Stimulated activated CD8-positive, alpha-beta memory T cell treated with anti-CD3 and anti-CD28 coated beads, Interleukin-15, amount 100 ng/mL, for 48 hours (primary cell): ENCODE results near the gene MED9.

Source experiments
- DNase-seq, 2 donors: peaks; one replicate each; pipeline ENCODE4 v3.0.0-alpha.2; 2020; ENCODE audit warnings: low read depth in 2 of 2

Gene MED9

DNA sequence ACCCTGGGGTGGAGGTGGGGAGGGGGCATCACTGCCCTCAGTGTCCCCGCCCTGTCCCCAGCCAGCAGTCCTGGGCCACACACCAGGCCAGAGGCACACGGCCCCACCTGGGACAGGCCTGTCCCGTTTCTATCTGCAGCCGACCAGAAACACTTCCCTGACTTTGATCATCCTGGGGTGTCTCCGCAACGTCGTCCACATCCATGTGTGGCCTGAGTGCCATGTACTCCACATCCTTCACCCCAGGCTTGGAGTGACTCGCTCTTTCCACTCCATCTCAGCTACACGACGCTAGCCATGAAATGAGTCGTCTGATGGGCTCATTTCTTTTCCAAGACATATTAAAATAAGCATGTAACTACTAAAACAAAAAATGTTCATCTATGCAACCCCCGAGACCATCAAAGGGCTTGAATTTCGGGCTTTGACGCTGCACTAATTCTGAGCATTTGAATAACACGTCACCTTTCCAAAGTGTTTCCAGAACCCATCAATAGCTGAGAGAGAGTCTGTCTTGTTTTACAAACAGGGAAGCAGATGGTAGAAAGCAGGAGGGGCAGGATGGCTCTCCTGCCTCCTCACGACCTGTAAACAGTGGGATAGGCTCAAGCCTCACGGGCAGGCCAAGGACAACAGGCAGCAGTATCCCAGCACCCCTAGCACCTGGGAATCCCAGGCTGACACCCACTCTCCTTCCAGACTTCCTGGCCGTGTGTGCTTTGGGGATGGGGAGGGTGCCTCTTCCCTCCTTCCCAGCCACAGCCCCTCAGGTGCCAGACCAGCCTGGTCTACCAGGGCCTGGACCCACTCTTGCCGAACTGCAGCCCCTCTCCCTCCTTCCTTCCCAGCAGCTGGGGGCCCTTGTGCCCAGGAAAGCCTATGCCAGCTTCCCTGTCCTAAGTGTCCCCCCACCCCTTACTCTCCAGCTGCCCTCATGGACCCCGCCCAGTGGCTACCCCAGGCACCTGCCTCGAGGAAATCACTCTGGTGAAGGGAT is 39.4 kb downstream of the MED9 start:
- DNase-seq, result no peak

DNA sequence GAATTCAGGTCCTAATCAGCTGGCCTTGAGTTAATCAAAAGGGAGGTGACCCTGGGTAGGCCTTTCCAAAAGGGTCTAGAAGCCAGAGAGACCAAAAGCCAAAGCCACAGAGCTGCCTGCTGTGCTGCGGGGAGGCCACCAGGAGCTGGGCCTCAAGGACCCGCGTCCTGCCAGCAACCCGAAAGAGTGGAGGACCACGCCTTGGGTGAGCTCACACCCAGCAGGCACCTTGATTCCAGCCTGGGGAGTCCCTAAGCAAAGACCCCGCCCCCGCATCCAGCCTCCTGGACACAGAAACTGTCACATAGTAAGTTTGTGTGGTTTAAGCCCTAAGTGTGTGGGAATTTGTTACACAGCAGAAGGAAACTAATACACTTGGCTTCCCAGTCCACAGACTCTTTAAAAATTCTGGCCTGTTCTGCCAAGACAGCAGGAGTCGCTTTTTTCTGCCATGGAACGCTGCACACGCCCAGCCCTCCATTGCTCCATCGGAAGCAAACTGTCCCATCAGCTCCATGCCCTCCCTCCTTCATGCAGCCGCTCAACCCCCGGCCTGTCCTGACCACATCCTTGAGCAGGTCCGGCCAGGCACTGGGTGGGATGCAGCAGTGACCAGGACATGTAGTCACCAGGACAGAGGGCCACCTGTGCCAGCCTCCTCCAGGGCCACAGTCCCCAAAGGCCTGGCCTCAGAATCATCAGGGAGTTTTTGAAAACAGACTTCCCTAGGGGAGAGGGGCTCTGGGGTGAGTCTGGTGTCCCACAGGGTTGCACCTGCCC is 40.3 kb downstream of the MED9 start:
- DNase-seq, result no peak

DNA sequence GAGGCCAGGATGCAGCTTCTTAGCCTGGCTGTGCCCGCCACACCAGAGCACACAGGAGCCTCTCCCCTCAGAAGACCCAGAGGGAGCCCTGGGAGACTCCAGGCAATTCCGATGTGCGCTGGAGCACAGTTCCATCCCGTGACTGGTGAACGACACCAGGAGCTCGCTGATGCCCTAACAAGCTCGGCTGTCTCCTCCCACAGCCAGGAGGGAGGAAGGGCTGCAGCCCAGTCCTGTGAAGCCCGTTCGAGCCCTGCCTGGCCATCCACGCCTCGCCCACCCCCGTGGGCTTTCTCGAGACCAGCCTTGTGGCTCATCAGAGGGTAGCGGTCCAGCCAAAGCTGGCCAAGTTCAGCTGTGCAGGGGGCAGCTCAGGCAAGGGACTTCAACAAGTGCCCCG is 41.2 kb downstream of the MED9 start:
- no peak for DNase-seq

DNA sequence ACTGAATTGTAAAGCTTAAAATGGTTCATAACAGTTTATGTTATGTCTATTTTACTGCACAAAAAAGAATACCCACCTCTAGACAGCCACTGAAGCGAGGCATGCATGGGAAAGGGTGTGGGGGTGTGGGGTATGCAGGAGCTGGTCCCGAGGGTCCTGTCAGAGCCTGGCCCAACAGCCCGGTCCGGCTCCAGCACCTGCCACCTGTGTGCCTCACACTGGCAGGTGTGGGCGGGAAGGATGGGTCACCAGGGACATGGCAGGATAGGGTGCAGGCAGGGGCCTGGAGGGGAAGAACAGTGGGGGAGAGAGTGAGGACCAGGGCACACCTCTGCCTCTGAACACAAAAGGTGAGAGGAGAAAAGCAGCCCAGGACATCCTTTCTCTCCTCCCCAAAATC is 42.2 kb downstream of the MED9 start:
- DNase-seq, result no peak

DNA sequence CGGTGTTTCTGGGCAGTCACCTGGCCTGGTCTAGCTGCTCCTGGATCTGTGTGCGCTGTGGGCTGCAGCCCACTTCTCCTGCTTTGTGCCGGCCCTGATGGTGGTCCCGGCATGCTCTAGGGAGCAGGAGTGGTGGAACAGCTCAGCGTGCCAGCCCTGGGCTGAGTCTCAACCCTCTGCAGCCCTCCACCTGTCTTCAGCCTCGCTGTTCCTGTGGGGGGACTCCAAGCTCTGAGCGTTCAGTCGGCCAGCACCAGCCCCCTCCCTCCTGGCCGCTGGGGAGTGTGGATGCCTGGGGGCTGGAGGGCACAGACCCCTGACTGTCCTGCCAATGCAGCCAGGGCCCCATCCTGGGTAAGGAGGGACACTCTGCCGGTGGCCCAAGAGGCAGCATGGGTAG is 43.1 kb downstream of the MED9 start:
- no peak for DNase-seq

DNA sequence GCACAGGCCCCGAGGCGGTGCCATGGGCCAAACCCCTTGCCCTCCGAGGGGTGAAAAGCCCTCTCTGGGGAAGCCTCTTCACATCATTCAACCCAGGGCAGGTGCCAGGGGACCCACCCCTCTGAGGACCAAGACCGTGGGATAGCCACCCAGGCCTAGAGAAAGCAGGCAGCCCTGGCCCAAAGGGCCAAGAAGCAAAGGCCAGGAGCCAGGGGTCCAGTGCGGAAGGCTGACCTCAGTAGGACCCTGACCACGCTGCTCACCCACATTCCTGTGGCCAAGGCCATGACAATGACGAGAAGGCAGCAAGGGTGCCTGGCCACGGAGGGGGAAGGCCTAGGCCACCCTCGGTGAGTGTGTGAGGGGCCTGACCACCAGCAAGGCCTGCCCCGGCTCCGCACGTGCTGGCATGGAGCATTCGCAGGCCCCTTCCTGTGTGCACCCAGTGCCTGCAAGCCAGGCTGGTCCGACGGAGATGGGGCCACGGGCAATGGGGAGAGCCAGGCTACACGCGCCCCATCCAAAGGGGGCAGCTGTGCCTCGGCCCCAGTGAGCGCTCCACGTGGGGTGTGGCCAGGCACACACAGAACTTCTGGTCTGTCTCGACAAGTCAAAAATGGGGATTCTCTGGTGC is 43.9 kb downstream of the MED9 start:
- DNase-seq, result no peak

DNA sequence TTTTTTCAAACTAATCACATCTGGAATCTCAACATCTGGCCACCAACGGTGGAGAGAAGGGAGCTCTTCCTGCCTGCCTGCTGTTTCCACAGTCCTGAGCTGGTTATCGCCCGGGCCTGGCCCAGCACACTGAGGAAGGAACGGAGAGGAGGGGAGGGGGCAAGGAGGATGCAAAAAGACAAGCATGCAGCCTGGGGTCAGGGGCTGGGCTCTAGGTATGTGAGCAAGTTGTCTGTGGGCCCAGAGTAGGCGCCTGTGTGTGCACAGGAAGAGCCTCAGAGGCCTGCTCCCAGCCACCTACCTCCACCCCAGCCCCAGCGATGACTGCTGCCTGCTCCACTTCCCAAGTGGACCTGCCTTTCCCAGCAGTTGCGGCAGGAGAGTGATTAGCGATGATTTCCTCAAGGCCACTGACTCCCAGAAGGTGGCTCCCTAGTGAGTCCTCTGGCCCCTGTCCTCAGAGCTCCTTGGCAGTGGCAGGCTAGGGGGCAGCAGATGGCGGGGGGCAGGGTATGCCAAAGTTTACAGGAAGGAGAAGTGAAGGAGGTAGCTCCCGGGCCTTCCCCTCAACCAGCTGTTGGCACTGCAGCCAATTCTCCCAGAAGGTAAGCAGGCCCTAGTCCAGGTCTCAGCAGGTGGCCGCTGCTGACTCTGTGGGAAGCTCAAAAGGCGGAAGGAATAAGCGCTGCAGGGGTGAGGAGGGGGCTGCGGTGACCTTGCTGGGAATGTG is 46.4 kb downstream of the MED9 start:
- DNase-seq, result no peak

DNA sequence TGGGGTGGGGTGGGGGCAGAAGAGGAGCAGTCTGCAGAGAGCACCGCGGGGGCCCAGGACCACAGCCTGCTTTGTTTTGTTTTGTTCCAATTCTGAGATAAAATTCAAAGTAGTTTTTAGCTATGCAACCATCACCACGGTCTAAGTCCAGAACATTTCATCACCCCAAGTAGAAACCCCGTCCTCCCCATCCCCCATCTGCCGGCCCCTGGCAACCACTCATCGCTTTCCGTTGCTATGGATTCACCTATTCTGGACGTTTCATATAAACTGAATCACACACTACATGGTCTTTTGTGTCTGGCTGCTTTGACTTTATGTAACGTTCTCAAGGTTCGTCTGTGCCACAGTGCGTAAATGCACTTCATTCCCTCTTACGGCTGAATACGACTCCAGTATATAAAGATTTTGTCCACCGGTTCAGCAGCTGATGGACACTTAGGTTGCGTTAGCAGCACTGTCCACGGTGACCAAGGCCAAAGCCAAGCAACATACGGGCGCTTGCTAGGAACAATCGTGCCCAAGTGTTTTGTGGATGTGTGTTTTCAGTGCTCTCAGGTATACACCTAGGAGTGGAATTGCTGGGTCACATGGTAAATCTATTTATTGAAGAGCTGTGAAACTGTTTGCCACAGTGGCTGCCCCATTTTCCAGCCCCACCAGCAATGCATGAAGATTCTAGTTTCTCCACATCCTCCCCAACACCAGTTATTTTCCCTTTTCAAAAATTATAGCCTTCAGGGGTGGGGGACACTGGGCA is 47.1 kb downstream of the MED9 start:
- DNase-seq, result no peak

DNA sequence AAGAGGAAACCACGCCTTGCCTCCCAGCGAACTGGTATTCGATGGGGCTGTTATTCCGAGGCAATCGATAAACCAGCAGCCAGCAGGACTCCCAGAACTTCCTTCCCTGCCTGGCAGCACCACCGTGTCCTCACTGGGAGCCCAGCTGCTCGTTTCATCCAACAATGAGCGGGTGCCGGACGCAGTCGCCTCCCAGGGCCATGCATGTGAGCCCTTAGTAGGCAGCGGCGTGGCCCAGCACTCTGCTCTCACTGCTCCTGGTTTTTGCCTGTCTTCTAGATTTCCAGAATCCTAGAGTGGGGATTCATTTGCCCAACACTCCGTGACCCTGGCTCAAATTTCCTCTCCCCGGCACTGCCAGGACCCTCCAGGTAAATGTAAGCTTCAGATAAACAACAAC is 48.5 kb downstream of the MED9 start:
- no peak for DNase-seq

DNA sequence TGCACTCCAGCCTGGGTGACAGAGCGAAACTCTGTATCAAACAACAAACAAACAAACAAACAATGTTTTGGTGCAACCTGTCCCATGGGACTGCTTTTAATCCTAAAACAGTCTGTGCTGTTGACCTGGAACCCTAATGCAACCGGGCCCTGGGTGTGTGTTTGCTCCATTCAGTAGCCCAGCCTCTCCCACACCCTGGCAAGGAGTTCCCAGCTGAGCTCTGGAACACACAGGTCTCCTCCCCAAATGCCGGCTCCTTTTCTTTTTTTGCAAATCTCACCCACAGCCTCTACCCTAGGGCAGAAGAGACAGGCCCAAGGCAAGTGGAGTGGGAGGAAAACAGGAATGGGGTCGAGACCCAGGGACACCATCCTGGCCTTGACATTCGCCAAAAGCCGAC is 49.2 kb downstream of the MED9 start:
- no peak for DNase-seq

DNA sequence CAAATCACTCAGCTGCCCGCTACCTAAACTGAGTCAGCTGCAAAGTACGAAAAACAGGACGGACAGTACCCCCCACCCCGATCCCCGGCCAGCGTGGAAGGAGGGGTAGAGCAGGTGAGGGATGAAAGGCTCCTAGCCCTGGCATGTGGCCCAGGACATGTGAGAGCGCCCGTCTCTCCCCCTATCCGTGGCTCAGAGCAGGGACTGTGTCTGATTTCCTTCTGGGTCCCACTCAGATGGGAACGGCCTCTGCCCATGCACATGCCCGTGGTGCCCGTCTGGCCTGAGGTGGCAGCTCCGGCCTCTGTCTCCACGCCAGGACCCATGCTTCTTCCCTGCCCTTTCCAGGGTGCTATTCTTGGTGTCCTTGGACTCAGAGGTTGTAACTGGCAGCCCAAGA is 49.6 kb downstream of the MED9 start:
- DNase-seq, result no peak

DNA sequence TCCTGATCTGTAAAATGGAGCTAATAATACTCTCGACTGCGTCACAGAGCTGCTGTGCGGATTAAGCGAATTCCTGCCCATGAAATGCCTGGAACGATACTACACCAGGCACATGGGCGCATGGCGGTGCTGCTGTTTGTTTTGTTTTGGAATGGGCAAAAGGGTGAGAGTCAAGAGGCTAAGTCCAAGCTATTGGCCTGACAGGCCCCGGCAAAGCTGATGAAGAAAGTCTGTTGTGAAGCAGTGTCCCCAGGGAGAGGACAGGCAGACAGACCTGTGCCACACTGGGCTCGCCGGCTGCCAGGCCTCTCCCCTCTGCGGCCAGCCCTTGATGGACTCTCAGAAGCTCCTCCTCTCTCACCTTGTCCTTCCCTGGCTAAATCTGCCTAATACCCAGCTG is 50.7 kb downstream of the MED9 start:
- no peak for DNase-seq

DNA sequence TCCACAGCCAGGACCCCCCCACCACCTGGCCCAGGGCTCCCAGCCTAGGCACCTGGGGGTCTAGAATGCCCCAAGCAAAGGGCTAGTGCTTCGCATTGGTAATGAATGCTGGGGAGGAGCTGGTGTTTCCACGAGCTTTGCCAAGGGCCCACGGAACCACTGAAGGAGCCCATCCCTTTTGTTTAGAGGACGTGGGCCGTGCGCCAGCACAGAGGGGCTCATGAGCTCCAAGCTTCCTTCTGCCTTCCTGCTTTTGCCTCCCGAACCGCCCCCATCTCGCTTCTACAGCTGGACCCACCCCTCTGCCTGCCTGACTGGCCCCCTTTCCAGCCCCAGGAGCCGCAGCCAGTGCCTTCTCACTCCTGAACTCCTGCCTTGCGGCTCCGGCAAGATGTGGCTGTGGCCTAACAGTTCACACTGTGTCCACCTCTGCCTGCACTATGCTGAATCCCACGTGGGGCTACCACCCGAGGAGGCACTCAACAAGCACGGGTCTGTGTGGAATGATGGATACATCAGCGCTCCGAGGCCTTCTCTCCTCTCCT is 51.2 kb downstream of the MED9 start:
- DNase-seq, result no peak

DNA sequence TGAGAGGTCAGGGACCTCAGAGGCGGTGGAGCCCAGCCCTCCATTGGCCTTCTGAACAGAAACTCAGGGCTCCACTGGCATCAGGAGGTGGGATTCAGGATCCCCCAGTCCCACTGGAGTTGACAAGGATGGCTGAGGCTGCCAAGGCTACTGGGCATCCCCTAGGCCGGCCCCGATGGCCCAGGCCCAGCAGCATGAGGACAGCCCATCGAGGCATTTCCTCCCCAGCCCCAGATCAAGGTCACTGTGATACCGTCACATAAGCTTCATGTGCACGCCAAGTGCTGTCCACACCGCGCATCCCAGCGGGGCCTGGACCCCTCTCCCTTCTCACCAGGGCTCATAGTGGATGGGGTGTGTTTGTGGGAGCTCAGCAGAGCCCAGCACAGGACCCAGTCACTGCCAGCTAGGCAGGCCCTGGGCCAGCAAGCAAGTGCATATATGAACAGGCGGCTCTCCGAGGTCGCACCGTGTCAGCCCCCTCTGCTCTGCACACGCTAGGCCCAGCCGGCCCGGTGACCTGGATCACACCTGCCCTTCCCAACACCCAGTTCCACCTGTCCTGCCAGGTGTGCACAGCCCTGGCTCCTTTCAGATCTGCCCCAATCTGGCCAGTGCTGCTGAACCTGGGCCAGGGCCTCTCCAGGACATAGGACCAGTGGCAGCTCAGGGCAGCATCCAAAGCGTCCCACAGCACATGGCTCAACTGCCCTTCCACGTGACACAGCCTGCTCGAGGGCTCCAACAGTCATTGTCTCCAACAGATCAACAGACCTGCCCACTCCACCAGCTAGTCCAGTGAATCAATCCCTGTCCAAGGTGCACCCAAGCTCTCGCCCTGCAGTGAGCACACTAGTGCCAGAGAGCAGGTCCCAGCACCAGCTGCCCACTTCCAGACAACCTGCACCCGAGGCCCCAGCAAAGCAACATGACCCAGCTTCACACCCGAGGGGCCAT is 52.2 kb downstream of the MED9 start:
- no peak for DNase-seq

DNA sequence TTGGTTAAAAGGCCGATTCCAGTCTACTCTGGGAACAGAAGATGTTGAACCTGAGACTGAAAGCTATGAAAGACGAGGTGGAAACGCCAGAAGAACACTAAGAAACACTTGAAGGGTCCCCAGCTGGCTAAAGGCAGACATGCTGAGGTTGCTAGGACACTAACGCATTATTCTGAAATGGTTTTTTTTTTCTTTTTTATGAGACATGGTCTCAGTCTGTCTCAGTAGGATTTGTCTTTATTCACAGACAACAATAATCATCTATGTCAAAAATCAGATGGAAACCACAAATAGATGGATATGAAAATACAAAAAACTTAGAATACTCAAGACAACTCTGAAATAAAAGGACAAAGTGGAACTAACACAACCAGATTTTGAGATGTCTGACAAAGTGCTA is 54.4 kb downstream of the MED9 start:
- no peak for DNase-seq

DNA sequence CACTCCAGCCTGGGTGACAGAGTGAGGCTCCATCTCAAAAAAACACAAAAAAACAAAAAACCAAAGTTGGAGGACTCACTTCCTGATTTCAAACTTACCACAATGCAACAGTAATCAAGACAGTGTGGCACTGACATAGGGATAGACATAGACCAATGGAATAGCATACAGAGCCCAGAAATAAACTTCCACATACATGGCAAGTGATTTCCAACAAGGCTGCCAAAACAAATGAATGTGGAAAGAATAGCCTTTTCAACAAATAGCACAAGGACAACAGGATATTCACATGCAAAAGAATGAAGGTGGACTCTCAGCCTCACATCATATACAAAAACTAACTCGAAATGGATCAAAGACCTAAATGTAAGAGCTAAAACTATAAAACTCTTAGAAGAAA is 56.2 kb downstream of the MED9 start:
- DNase-seq, result no peak

DNA sequence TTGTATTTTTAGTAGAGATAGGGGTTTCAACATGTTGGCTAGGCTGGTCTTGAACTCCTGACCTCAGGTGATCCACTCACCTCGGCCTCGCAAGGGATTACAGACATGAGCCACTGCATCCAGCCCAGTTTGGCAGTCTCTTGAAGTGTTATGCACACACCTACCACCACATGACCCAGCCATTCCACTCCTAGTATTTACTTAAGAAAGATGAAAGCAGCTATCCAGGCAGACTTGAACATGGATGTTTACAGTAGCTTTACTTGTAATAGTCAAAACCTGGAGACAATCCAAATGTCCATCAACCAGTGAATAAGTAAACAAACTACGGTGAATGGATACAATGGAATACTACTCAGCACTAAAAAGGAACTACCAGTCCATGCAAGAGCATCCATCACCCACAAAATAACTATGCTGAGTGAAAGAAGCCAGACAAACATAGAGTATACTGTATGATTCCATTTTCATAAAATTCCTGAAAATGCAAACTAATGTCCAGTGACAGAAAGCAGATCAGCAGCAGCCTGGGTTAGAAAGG is 57.2 kb downstream of the MED9 start:
- DNase-seq, result no peak

DNA sequence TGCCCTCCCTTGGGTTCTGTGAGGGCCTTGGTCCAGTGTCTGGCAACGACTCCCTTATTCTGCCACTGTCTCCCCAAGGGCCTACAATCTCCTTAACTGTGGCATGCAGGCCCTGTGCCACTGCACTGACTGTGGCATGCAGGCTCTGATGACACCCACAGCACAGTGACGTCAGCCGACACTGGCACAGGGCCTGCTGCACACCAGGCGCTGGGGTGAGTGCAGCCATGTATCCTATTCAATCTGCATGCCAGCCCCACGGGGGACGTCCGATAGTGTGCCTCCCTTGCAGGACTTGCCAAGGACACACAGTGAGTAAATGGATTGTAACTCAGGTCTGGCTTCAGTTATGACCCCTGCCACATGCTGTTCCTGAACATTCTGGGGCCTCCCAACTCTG is 59.2 kb downstream of the MED9 start:
- DNase-seq, result no peak

DNA sequence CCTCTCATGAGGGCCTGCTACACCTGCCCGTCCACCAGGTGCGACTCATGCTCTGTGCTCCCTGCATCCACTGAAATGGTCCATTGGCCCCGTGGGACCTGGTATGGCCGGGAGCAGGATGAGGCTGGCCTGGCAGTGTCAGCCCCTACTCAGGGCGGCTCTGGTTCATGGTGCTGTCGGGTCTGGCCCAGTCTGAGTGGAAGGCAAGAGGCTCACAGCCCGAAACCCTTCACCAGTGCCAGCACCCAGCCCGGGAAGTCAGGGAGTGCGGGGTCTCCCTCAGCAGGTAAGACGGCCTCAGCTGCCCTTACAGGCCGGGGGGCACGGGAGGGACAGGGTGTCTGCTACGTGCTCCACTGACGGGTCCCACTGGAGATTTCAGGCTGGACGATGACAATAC is 59.9 kb downstream of the MED9 start:
- DNase-seq, result no peak
